HT-29 (cell line): ENCODE data around the gene PLIN3. TPM values are rescaled to one million over a fixed set of nuclear protein-coding genes. Genes with fewer than 3 reads are reported as not detected.
"Not testable (repeated sequence)": the region's sequence is repeated elsewhere in the genome, so short reads cannot be mapped to it uniquely, and the experiment has no call there.

Source experiments
- DNase-seq: peaks from one replicate; pipeline ENCODE4 v3.0.0-alpha.2; 2015; ENCODE audit warnings: low spot score
- total RNA-seq: library from RNA; depleted of rRNA; stranded (reverse); fragments of >200 nt; shearing (Covaris generic); gene quantifications from 2 replicates; pipeline ENCODE4 v1.2.3, GENCODE V29; 2014

PLIN3 gene
- total RNA-seq, 1 experiment from 2014 or later = 70.9 TPM

DNA sequence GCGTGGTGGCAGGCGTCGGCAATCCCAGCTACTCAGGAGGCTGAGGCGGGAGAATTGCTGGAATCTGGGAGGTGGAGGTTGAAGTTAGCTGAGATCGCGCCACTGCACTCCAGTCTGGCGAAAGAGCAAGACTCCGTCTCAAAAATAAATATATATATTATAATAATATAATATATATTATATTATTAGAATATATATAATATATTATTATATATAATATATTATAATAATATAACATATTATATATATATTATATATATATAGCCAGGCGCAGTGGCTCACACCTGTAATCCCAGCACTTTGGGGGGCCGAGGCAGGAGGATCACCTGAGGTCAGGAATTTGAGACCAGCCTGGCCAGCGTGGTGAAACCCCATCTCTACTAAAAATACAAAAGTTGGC, 25.5 kb upstream of the PLIN3 start:
- not testable (repeated sequence) for DNase-seq

DNA sequence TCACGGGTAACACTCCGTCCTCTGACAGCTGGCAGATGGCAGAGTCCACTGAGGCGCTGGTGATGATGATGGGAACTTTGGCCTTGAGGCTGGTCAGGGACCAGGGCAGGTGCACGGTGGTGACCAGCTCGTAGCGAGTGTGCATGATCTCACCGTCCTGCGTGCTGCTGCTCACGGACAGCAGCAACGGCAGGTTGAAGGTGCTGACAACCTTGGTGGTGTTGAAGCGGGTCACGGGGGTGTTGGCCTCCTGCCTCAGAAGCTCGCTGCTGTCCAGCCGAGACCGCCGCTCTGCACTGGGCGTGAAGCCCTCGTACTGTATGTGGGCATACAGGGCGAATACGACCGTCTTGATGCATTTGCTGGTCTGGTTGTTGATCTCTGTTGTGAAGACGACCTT, 23.6 kb upstream of the PLIN3 start:
- DNase-seq = no peak

DNA sequence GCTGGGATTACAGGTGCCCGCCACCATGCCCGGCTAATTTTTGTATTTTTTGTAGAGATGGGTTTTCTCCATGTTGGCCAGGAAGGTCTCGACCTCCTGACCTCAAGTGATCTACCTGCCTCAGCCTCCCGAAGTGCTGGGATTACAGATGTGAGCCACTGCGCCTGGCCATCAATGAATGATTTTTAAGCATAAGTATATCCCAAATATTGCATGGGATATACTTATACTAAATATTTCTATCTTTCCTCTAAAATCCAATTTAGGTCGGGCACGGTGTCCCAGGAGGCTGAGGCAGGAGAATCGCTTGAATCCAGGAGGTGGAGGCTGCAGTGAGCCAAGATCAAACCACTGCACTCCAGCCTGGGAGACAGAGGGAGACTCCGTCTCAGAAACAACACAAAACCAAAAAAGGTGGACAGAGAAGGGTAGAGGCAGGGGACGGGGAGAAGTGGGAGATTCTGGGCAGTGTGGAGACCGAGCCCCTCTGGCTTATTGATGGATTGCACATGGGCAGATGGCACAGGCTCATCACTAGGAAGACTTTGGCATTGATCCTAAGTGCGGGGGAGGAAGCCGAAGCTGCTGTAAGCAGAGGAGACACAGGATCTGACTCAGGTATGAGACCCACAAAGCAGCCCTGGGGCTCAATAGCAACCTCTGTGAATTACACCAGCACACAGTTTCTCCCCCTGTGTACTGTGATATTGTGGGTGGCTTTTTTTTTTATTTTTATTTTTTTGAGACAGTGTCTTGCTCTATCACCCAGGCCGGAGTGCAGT, 21.8 kb upstream of the PLIN3 start:
- DNase-seq = no peak

DNA sequence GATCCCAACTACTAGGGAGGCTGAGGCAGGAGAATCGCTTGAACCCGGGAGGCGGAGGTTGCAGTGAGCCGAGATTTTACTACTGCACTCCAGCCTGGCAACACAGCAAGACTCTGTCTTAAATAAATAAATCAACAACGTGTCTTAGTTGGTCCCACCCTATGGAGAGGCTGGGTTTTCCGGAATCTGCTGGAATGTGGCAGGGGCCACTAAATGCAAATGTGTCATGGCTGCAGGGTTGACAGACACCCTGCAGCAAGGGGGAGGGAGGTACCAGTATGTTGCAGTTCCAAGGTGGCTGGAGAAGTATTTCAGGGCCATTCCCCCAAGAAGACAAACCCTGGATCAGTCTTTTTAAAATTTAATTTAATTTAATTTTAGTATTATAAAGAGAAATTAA, 20.3 kb upstream of the PLIN3 start:
- DNase-seq = not testable (repeated sequence)

DNA sequence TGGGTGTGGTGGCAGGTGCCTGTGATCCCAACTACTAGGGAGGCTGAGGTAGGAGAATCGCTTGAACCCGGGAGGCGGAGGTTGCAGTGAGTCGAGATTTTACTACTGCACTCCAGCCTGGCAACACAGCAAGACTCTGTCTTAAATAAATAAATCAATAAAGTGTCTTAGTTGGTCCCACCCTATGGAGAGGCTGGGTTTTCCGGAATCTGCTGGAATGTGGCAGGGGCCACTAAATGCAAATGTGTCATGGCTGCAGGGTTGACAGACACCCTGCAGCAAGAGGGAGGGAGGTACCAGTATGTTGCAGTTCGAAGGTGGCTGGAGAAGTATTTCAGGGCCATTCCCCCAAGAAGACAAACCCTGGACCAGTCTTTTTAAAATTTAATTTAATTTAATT, 17.5 kb upstream of the PLIN3 start:
- DNase-seq = not testable (repeated sequence)

DNA sequence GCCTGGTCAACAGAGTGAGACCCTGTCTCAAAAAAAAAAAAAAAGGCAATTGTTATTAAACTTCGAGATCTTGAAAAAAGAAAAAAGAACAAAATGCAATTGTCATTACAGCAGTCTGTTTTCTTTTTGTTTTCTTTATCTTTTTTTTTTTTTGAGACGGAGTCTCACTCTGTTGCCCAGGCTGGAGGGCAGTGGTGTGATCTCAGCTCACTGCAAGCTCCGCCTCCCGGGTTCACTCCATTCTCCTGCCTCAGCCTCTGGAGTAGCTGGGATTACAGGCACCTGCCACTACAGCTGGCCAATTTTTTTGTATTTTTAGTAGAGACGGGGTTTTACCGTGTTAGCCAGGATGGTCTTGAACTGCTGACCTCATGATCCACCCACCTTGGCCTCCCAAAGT, 15.4 kb upstream of the PLIN3 start:
- DNase-seq = not testable (repeated sequence)

DNA sequence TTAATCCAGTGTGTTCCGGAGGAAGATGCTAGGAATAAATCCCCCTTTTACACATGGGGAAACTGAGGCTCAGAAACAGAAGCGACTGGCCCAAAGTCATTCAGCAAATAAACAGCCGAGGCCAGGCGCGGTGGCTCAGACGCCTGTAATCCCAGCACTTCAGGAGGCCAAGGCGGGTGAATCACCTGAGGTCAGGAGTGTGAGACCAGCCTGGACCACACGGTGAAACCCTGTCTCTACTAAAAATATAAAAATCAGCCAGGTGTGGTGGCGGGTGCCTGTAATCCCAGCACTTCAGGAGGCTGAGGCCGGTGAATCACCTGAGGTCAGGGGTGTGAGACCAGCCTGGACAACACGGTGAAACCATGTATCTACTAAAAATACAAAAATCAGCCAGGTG, 11.6 kb upstream of the PLIN3 start:
- no peak for DNase-seq

DNA sequence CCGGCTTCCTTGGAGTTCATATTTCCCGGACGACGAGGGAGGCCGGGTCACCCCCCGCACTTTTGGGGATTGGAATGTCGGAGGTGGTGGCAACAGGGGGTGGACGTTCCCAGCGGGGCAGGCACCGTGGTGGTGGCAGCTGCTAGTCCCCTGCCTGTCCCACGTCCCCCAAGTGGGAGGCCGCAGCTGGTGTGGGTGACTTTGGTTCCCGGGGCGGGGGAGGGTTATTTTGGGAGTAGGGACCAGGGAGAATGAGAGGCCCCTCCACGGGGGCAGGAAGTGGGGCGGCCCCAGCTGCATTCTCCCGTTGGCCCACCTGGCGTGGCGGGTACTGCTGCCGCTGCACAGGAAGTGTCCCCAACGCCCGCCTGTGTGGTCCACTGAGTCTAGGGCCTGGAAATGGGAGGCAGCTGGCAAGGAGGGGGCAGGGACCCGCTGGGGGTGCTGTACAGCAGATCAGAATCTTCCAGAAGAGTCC, 11.1 kb upstream of the PLIN3 start:
- no peak for DNase-seq

DNA sequence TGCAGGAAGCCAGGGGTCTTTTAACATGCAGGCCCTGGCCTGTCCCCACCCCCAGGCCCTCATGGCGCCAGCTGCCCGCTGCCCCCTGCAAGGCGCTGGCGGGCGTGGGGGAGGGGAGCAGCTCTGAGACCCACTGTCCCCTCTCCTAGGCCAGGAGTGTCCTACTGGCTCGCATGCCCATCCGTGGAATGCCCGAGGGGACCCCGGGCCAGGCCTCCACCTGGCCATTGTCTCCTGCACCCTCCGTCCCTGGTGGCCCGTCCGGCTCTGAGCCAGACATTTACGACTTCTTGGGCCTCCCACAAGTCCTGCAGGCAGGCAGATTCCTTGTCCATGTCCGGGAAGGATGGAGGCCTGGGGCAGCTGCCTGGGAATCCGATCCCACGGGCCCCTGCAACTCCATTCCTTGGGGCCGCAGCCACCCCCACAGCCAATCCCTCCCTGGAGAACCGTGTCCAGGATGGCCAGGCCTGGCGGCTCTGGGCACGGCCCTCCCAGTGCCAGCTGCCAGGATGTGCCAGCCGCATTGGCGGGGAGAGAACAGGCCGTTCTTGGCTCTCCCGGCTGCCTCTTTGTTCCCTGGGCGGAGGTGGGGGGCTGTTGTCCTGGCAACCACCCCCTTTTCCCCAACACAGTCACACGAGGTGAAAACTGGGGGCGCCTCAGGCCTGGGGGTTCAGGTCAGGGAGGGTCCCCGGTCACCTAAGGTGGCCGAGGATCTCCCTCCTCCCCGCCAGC, 10.5 kb upstream of the PLIN3 start:
- no peak for DNase-seq

DNA sequence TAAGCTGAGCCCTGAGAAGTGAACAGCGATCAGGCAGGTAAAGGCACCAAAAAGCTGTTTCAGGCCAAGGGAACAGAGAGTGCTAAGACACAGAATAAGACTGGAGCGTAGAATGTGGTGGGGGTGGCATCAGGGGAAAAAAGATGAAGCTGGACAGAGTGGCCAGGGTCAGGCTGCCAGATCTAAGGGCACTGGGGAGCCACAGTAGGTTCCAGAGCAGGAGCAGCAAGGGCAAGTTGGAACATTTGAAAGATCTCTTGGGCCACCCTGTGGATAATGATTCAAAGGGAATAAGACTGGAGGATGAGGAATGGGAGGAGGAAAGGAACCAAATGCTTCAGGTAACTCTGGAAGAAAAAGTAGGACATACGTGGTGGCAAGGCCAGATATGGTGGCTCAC, 6.5 kb upstream of the PLIN3 start:
- DNase-seq = no peak

DNA sequence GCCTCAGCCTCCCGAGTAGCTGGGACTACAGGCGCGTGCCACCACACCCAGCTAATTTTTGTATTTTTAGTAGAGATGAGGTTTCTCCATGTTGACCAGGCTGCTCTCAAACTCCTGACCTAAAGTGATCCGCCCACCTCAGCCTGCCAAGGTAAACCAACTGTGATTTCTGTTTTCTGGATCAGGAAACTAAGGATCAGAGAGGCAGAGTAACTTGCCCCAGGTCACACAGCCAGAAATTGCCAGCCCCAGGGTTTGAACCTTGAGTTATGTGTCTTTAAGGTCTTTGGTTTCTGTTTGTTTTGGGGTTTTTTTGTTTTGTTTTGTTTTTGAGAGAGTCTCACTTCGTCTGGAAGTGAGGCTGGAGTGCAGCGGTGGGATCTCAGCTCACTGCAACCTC, 4.2 kb upstream of the PLIN3 start:
- DNase-seq = no peak

DNA sequence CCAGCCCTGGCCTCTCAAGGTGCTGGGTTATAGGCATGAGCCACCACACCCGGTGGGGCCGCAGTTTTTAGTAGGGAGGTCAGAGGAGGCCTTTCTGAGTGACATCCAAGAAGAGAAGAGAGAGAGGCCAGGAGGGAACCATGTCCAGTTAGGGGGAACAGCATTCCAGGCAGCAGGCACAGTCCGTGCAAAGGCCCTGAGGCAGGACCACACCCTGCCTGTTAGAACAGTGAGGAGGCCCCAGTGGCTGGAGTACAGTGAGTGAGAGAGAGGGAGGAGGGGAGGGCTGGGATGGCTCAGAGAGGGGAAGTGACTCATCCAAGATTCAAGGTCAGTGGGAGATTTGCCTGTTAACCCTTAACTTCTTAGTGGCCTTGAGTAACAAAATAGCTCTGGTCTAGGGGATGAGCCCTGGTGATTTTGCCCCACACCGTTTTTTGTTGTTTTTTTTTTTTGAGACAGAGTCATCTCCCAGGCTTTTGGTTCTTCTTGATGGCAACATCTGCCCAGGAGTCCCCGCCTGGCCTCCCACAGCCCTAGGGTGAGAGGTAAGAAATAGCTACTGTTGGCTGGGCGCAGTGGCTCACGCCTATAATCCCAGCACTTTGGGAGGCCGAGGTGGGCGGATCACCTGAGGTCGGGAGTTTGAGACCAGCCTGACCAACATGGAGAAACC, 2.7 kb upstream of the PLIN3 start:
- peak; percentile 53 for DNase-seq

DNA sequence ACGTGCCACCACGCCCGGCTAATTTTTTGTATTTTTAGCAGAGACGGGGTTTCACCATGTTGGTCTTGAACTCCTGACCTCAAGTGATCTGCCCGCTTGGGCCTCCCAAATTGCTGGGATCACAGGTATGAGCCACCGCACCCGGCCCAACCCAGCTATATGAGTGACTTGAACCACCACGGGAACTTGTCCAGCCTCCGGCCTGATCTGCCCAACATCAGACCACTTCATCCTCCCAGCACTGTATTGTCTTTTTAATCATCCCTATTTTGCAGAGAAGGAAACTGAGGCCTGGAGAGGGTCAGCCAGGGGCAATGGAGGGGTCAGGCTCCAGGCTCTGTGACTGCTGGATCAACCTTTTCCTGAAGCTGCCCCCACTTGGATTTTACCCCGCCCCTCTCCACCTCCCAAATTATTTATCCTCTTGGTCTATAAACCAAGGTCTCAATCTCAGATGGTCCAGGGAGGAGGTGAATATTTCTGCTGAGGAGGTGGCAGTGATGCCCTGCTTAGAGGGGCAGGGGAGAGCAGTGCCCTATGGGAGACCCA, 893 bp upstream of the PLIN3 start:
- DNase-seq = no peak

DNA sequence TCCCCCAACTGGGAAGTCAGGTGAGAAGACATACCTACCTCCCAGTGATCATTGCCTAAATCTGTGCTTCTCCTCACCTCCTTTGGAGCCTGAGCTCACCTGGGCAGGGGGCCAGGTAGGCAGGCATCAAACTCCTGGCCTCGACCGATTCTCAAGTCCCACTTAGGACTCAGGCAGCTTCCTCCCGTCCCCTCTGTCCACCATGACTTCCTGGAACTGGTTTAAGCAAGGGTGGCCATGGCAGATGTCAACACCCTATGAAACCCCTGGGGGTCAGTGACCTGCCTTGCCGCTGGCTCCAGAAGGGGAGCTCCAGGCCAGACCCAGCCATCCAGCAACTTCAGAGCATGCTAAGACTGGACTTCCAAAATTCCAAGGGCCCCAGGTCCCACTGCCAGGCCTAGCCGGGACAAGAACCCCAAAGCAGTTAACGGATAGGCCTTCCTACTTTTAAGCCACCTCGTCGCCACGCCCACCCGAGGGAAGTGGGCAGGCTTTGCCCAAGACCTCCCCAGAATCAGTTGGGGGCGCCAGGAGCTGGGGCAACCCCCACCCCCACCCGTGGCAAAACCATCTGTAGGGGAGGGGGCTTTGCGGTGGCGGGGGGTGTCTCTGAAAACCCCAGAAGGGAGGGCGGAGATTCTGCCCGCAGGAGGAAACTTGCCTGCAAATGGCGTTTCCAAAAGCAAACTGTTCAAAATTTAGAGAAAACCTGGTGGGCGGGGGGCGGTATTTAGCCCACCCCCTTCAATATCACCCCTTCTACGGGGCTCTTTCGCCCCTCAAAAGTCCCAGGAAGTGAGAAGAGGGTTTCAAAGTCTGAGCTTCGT, 657 bp downstream of the PLIN3 start:
- DNase-seq = no peak

DNA sequence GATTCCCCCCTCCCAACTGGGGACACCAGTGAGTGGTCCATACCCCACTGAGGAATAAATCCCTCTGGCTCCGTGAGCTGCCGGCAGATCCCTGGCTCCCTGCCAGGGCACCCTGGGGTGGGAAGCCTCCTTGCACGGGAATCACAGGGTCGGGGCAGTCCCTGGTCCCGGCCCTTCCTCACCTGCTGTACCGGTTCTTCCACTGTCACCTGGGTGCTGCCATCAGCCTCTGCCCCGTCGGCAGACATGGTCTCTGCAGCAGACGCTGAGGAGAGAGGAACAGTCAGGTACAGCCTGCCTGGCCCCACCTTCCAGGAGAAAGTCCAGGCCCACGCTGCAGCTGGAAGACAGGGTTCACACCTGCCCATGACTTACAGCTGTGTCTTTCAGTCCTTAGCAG, 6.3 kb downstream of the PLIN3 start:
- DNase-seq = peak; percentile 80

DNA sequence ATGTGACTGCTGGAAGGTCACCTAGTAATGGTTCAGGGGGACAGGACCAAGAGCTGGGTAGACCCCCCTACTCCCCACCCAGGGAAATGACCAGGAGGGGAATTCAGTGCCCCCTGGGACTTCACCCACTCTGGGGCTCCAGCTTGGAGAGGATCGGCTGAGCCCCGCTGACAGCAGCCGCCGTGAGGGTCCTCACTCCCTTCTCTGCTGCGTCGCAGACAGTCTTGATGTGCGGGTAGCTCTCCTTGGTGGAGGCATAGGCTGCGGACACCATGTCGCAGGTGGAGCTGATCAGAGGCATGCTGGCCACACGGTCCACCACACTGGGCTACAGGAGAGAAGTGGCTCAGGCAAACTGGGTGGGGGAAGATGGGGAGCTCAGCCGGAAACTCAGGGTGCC, 7.8 kb downstream of the PLIN3 start:
- DNase-seq = no peak

DNA sequence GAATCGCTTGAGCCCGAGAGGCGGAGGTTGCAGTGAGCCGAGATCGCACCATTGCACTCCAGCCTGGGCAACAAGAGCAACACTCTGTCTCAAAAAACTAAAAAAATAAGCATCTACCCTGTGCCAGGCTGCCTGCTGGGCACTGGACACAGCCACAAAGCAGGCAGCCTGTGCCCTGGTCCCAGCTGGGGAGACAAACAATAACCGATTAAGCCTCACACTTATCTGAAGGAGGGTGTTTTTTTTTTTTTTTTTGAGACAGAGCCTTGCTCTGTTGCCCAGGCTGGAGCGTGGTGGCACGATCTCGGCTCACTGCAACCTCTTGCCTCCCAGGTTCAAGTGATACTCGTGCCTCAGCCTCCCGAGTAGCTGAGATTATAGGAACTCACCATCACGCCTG, 11.0 kb downstream of the PLIN3 start:
- not testable (repeated sequence) for DNase-seq

DNA sequence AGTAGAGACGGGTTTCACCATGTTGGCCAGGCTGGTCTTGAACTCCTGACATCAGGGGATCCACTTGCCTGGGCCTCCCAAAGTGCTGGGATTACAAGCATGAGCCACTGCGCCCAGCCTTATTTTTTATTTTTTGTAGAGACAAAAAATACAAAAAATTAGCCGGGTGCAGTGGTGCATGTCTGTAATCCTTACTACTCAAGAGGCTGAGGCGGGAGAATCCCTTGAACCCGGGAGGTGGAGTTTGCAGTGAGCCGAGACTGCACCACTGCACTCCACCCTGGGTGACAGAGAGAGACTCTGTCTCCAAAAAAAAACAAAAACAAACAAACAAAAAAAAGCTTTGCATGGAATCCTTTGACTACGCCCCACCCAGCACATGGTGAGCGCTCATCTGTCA, 14.0 kb downstream of the PLIN3 start:
- not testable (repeated sequence) for DNase-seq

DNA sequence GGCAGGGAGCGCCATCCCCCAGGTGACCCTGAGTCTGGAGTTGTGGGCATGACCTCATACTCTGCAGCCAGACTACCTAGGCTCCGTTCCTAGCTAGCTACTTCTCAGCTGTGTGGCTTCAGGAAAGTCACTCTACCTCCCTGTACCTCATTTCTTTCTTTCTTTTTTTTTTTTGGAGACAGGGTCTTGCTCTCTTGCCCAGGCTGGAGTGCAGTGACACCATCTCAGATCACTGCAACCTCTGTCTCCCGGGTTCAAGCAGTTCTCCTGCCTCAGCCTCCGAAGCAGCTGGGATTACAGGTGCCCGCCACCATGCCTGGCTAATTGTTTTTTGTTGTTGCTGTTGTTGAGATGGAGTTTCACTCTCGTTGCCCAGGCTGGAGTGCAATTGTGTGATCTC, 15.0 kb downstream of the PLIN3 start:
- no peak for DNase-seq

DNA sequence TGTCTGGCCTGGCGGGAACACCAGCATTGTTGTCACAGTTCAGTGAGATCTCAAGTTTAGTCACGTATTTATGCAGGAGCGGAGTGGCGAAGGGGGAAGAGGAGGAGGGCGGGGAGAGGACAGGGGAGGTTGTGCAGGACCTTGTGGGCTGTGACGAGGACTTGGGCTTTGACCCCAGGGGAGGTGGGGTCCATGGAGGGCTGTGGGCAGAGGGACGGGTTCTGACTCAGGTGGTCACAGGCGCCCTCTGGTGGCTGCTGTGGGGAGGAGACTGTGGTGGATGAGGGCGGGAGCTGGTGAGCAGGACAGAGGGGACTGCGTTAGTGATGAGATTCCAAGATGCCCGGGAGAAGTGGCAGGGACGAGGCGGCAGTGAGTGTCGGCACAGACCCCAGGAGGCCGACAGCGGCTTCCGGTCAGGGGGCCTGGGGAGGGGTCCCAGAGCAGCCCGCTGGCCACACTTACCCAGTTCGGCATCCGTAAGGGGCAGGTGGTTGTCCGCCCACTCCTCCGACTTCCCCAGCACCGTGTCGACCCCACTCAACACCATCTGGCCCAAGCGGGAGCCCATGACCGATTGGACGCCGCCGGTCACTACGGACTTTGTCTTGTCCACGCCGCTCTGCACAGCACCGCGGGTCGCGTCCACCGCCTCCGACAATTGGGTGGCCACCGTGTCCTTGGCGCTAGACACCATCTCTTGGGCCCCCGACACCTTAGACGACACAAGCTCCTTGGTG, 15.7 kb downstream of the PLIN3 start:
- peak; percentile 58 for DNase-seq

DNA sequence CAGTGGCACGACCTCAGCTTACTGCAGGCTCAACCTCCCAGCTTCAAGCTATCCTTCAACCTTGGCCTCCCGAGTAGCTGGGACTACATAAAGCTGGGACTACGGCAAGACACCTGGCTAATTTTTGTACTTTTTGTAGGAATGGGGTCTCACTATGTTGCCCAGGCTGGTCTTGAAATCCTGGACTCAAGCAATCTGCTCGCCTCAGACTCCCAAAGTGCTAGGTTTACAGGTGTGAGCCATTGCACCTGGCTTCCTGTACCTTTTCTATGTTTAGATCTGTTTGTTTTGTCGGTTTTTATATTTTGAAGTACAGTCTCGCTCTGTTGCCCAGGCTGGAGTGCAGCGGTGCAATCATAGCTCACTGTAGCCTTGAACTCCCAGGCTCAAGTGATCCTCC, 18.4 kb downstream of the PLIN3 start:
- no peak for DNase-seq
